ENCODE results near the gene SRC.

SRC gene

GRCh38 chr20:37389844-37390275 is 43.9 kb downstream of the SRC start:
- H4K20me1 ChIP-seq (ENCODE audit: insufficient read depth): no peaks in the 10 kb centered on the region
- H3K4me1 ChIP-seq (ENCODE audit: low read depth, poor library complexity, severe bottlenecking): no peaks in the 10 kb centered on the region
- H3K4me3 ChIP-seq (IDR thresholded peaks at IDR 0.05; ENCODE audit: insufficient read depth, low read depth, low read length): no peak overlapping the region
- TF ChIP-seq, protein P1, sequence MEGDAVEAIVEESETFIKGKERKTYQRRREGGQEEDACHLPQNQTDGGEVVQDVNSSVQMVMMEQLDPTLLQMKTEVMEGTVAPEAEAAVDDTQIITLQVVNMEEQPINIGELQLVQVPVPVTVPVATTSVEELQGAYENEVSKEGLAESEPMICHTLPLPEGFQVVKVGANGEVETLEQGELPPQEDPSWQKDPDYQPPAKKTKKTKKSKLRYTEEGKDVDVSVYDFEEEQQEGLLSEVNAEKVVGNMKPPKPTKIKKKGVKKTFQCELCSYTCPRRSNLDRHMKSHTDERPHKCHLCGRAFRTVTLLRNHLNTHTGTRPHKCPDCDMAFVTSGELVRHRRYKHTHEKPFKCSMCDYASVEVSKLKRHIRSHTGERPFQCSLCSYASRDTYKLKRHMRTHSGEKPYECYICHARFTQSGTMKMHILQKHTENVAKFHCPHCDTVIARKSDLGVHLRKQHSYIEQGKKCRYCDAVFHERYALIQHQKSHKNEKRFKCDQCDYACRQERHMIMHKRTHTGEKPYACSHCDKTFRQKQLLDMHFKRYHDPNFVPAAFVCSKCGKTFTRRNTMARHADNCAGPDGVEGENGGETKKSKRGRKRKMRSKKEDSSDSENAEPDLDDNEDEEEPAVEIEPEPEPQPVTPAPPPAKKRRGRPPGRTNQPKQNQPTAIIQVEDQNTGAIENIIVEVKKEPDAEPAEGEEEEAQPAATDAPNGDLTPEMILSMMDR (conservative IDR thresholded peaks at IDR 0.05; ENCODE audit: low read depth, low read length): no peak
- H3K4me2 ChIP-seq: no peak overlapping the region
- no peak overlapping the region for H2AFZ ChIP-seq (ENCODE audit: low read depth)
- H3K36me3 ChIP-seq (ENCODE audit: insufficient read depth): no peaks in the 10 kb centered on the region
- peaks cover 3% of the 10 kb centered on the region; the same call in 1 of the 2 replicates for H3K27me3 ChIP-seq (ENCODE audit: insufficient read depth, low read depth)
- H3K9ac ChIP-seq: no peak overlapping the region
- H3K79me2 ChIP-seq (ENCODE audit: insufficient read depth, low read depth): no peaks in the 10 kb centered on the region
- no peak overlapping the region for H3K27ac ChIP-seq

- TF ChIP-seq, protein P1 (conservative IDR thresholded peaks at IDR 0.05; ENCODE audit: low read depth, low read length): no peak
- Histone ChIP-seq H3K36me3 (ENCODE audit: insufficient read depth) (no peaks in the 10 kb centered on the region), H3K27me3 (ENCODE audit: insufficient read depth, low read depth) (peaks cover 3% of the 10 kb centered on the region; the same call in 1 of the 2 replicates), H4K20me1 (ENCODE audit: insufficient read depth) (no peaks in the 10 kb centered on the region), H2AFZ (ENCODE audit: low read depth) (no peak overlapping the region), H3K27ac (no peak overlapping the region), H3K9ac (no peak overlapping the region), H3K4me1 (ENCODE audit: low read depth, poor library complexity, severe bottlenecking) (no peaks in the 10 kb centered on the region), H3K4me2 (no peak overlapping the region), H3K79me2 (ENCODE audit: insufficient read depth, low read depth) (no peaks in the 10 kb centered on the region), H3K4me3 (IDR thresholded peaks at IDR 0.05; ENCODE audit: insufficient read depth, low read depth, low read length) (no peak overlapping the region)
Measured at GRCh38 chr20:37390503-37390890, 44.6 kb downstream of the SRC start.

DNA sequence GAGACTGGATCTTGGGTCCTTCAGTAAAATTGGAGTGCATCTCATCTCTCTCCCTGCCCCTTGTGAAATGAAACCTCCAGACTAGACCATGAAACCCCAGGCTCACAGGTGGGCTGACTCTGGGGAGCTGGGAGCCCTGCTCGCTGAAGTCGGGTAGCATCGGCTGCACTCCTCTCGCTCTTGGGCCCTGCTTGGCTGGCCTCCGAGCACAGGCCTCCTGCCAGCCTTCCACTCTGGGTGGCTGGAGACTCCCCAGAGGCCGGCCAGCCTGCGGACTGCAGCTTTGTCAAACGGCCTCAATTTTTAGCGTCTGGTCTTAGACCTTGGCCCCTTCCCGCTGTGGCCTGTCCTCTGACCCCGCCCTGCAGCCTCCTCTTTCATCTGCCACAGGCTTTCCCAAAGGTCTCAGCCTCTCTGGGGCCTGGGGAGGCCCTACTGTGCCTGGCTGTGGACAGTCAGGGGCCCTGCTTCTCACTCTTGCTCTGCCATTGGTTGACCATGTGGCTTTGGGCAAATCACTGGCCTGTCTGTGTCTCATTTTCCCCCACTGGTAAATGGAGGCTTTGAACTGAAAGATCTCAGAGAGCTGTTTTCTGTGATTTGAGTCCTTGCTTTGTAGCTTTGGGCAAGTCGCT is 45.1 kb downstream of the SRC start:
- Histone ChIP-seq H4K20me1 (ENCODE audit: insufficient read depth) (no peaks in the 10 kb centered on the region), H3K27me3 (ENCODE audit: insufficient read depth, low read depth) (peaks cover 3% of the 10 kb centered on the region; the same call in 1 of the 2 replicates), H2AFZ (ENCODE audit: low read depth) (no peak overlapping the region), H3K9ac (no peak overlapping the region), H3K27ac (no peak overlapping the region), H3K4me1 (ENCODE audit: low read depth, poor library complexity, severe bottlenecking) (no peaks in the 10 kb centered on the region), H3K4me3 (IDR thresholded peaks at IDR 0.05; ENCODE audit: insufficient read depth, low read depth, low read length) (no peak overlapping the region), H3K4me2 (no peak overlapping the region), H3K79me2 (ENCODE audit: insufficient read depth, low read depth) (no peaks in the 10 kb centered on the region), H3K36me3 (ENCODE audit: insufficient read depth) (no peaks in the 10 kb centered on the region)
- TF ChIP-seq, protein P1 (conservative IDR thresholded peaks at IDR 0.05; ENCODE audit: low read depth, low read length): no peak

DNA sequence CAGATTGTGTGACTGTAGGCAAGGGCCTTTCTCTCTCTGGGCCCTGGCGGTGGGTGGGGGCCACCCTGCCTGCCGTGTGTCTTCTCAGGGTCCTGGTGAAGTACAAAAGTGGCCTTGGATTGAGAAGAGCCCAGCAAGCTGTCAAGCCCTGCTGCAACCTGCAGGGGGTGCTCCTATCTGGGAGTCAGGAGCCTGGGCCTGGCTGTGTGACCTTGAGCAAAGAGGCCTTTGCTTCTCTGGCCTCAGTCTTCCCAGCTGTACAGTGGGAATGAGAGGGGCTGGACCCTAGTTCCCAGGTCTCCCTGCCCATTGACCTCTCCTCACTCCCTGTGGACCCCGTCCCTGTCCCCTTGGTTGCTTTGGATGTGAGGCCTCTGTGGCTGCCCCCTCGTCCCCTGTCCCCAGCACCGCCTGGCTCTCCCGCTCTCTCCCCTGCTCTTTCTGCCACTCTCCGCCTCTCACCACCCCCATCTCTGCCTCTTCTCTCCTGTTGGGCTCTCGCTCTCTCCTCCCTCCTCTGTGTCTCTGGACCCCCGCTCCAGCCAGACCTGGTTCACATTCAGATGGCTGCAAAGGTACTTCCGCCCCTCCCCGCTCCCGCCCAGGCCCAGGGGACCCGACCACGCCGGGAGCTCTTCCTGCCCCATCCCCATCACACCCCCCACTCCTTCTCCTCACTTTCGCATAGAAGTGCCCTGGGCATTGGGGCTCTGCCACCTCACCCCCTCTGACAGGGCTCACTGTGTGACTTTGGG is 46.7 kb downstream of the SRC start:
- Histone ChIP-seq H3K4me3 (IDR thresholded peaks at IDR 0.05; ENCODE audit: insufficient read depth, low read depth, low read length) (no peak overlapping the region), H3K9ac (no peak overlapping the region), H2AFZ (ENCODE audit: low read depth) (no peak overlapping the region), H3K27ac (no peak overlapping the region), H3K27me3 (ENCODE audit: insufficient read depth, low read depth) (peaks cover 3% of the 10 kb centered on the region; the same call in 1 of the 2 replicates), H4K20me1 (ENCODE audit: insufficient read depth) (no peaks in the 10 kb centered on the region), H3K36me3 (ENCODE audit: insufficient read depth) (no peaks in the 10 kb centered on the region), H3K4me1 (ENCODE audit: low read depth, poor library complexity, severe bottlenecking) (no peaks in the 10 kb centered on the region), H3K79me2 (ENCODE audit: insufficient read depth, low read depth) (no peaks in the 10 kb centered on the region), H3K4me2 (no peak overlapping the region)
- TF ChIP-seq, protein P1 (conservative IDR thresholded peaks at IDR 0.05; ENCODE audit: low read depth, low read length): peak; percentile 49; the same call in 1 of the 2 replicates

All from KMS-11 (cell line).